GM19099 (cell line): ENCODE data around the gene IQCM.

ENCODE experiments used
- POLR2A ChIP-seq: IDR thresholded peaks from 3 replicates; pipeline ENCODE4 v1.6.1; 2011; ENCODE audit warnings: low read depth; ENCODE audit not compliant: insufficient read length; ENCODE audit errors: extremely low read depth

IQCM gene

GRCh38 chr4:149735796-149736195 is 79.8 kb downstream of the IQCM start:
- no peak for TF ChIP-seq POLR2A

- TF ChIP-seq POLR2A: no peak
These were observed 87.2 kb downstream of the IQCM start for GRCh38 chr4:149728444-149728843.

GRCh38 chr4:149727663-149728062 is 88.0 kb downstream of the IQCM start:
- no peak for TF ChIP-seq POLR2A

GRCh38 chr4:149723065-149723464 is 92.6 kb downstream of the IQCM start:
- TF ChIP-seq POLR2A: no peak

- no peak for TF ChIP-seq POLR2A
These were observed 95.8 kb downstream of the IQCM start for GRCh38 chr4:149719806-149720205.

GRCh38 chr4:149719357-149719756 is 96.3 kb downstream of the IQCM start:
- TF ChIP-seq POLR2A: no peak

- no peak for TF ChIP-seq POLR2A
These were observed 97.1 kb downstream of the IQCM start for GRCh38 chr4:149718500-149718899.

- TF ChIP-seq POLR2A: no peak
These were observed 98.9 kb downstream of the IQCM start for GRCh38 chr4:149716728-149717127.

GRCh38 chr4:149715822-149716585 is 99.6 kb downstream of the IQCM start:
- no peak for TF ChIP-seq POLR2A

- TF ChIP-seq POLR2A: no peak
These were observed 102.6 kb downstream of the IQCM start for GRCh38 chr4:149713031-149713430.

GRCh38 chr4:149711593-149712365 is 103.9 kb downstream of the IQCM start:
- TF ChIP-seq POLR2A: no peak

- no peak for TF ChIP-seq POLR2A
These were observed 106.0 kb downstream of the IQCM start for GRCh38 chr4:149709640-149710039.

GRCh38 chr4:149708513-149709130 is 107.0 kb downstream of the IQCM start:
- TF ChIP-seq POLR2A: no peak

- no peak for TF ChIP-seq POLR2A
These were observed 107.8 kb downstream of the IQCM start for GRCh38 chr4:149707862-149708261.

GRCh38 chr4:149706942-149707341 is 108.7 kb downstream of the IQCM start:
- TF ChIP-seq POLR2A: no peak

GRCh38 chr4:149702414-149703293 is 113.0 kb downstream of the IQCM start:
- TF ChIP-seq POLR2A: no peak
